Measurements from ENCODE around the gene CNKSR2.
A peak's percentile ranks its signal among the peaks of the same experiment; 100 is the strongest.

CNKSR2 gene

GRCh38 chrX:21437036-21437435, 62.8 kb downstream of the CNKSR2 start:
- no peak overlapping the region for H3K4me3 ChIP-seq (ENCODE audit: low read depth, low read length)
- TF ChIP-seq CTCF (IDR thresholded peaks at IDR 0.05; ENCODE audit: low read depth, low read length), result no peak

DNA sequence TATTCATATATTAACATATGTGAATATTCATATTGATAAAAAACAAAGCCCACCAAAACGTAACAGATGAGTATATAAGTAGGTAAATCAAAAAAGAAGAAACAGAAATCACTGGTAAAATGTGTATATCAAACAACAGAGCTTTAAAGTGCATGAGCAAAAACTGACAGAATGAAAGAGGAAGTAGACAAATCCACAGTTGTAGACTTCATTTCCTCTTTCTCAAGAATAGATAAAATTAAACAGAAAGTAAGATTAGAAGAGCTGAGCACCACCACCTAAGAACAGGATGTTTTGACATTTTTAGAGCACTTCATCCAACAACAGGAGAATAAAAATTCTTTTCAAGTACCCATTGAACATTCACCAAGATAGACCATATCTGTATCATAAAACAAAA, 64.6 kb downstream of the CNKSR2 start:
- no peak for TF ChIP-seq CTCF (IDR thresholded peaks at IDR 0.05; ENCODE audit: low read depth, low read length)
- no peak overlapping the region for H3K4me3 ChIP-seq (ENCODE audit: low read depth, low read length)

DNA sequence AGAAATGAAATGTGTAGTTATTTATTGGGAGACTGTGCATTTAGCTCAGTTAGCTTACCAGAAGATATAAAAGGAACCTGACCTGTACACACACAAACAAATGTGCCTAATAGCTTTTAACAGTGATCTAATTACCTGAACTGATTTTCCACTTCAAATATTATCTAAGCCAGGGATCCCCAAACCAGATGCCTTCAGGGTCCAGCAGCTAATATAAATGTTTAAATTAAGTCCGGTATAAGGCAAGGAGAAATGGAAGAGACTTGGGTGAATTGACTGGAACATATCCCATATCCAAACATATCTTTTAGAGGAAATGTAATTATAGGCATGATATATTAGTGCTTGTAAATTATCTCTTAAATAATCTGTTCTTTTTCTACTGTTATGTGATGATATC, 66.7 kb downstream of the CNKSR2 start:
- no peak overlapping the region for H3K4me3 ChIP-seq (ENCODE audit: low read depth, low read length)
- TF ChIP-seq CTCF (IDR thresholded peaks at IDR 0.05; ENCODE audit: low read depth, low read length), result no peak

DNA sequence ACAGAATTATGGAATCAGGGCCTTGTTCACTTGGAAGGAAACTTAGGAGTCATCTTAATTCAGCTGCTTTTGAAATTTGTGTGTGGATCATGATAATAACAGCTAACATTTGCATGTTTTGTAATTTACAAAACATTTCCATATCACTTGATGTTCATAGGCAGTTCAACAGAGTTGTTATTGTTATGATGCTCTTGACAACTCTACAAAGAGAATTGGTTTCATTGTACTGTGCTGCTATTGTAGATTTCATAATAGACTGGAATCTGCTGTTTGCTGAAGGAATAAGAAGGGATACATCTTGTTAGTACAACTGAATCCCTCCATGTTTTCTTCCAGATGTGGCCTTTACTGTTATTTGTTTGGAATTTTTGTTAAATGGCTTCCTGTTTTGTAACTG, 83.5 kb downstream of the CNKSR2 start:
- TF ChIP-seq CTCF (IDR thresholded peaks at IDR 0.05; ENCODE audit: low read depth, low read length), result no peak
- H3K4me3 ChIP-seq (ENCODE audit: low read depth, low read length), result no peak overlapping the region

DNA sequence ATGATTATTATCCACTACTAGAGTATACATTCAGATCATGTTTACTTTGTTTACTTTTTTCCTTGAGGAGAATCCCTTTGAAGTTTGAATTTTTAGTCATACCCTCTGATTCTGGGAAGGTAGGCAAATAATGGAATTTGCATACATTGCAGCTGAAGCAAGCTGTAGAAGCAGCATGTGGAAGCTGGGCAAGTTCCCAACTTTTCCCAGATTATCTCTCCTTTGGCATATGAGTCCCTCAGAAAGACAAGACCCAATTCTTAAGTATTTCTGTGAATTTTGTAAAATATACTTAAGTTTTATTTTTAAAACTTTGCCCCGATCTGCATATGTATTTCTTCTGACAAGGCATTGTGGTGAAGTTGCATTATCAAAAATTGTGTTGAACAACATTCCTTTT, 94.9 kb downstream of the CNKSR2 start:
- no peak for TF ChIP-seq CTCF (IDR thresholded peaks at IDR 0.05; ENCODE audit: low read depth, low read length)
- H3K4me3 ChIP-seq (ENCODE audit: low read depth, low read length), result no peak overlapping the region

- H3K4me3 ChIP-seq (ENCODE audit: low read depth, low read length), result no peak overlapping the region
- TF ChIP-seq CTCF (IDR thresholded peaks at IDR 0.05; ENCODE audit: low read depth, low read length), result no peak
Observed at GRCh38 chrX:21476909-21477308, 102.7 kb downstream of the CNKSR2 start.

DNA sequence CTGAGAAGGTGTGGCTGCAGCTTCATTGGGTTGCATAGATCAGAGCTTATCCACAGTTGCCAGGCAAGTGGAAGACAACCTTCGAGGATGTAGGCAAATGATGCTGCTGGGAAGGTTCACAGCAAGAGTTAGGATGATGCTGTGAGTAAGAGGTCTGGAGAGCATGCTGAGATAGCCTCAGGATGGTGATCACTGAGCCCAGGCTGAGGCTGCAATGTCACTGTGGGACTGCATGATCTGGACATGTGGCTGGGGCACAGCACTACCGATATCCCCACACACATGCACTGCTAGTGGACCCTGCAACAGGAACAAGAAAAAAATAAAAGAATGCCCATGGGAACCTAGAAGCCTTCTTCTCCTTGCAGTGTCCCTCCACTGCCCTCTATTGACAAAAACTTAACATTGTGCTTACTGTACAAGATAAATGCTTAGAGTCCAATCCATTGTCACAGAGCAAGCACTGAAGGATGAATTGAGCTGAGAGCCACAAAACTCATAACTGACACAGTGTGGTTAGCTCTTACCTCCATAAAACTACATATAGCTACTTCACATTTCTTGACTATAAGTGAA, 105.6 kb downstream of the CNKSR2 start:
- TF ChIP-seq CTCF (IDR thresholded peaks at IDR 0.05; ENCODE audit: low read depth, low read length), result peak; percentile 26; the same call in 1 of the 2 replicates
- H3K4me3 ChIP-seq (ENCODE audit: low read depth, low read length), result no peak overlapping the region
